Activated T-helper 2 cell treated with anti-CD3 and anti-CD28 coated beads, Interferon-gamma antibody, Interleukin-2, Interleukin-4, amounts not matched to agents 10 μg/mL and 5 μg/mL and 100 μg/mL, durations not matched to agents 14 hours and 24 hours and 36 hours (primary cell): ENCODE measurements around the gene ATP8B1. TPM values are rescaled to one million over a fixed set of nuclear protein-coding genes. Genes with fewer than 3 reads are reported as not detected.
A peak's percentile ranks its signal among the peaks of the same experiment; 100 is the strongest.
"Not testable (repeated sequence)": the region's sequence is repeated elsewhere in the genome, so short reads cannot be mapped to it uniquely, and the experiment has no call there.

Experiments used
- DNase-seq: peaks from one replicate; pipeline ENCODE4 v3.0.0; 2021; ENCODE audit warnings: low spot score
- H3K27ac Mint-ChIP-seq: one replicate; pipeline ENCODE4 v1.8.0; 2021; ENCODE audit warnings: mixed read lengths
- H3K27me3 Mint-ChIP-seq: one replicate; pipeline ENCODE4 v1.8.0; 2021; ENCODE audit warnings: low read depth, mixed read lengths
- H3K36me3 Mint-ChIP-seq: one replicate; pipeline ENCODE4 v1.8.0; 2021; ENCODE audit warnings: low read depth, mixed read lengths
- H3K4me1 Mint-ChIP-seq: one replicate; pipeline ENCODE4 v1.8.0; 2021; ENCODE audit warnings: low read depth, mixed read lengths
- H3K4me3 Mint-ChIP-seq: one replicate; pipeline ENCODE4 v1.8.0; 2021; ENCODE audit warnings: low read depth, mild to moderate bottlenecking, moderate library complexity, mixed read lengths
- H3K9me3 Mint-ChIP-seq: one replicate; pipeline ENCODE4 v1.8.0; 2021; ENCODE audit warnings: mixed read lengths
- intact Hi-C: fragments of 100-400 bp; cut with micrococcal nuclease; formaldehyde crosslinking; loops from one replicate; pipeline ENCODE4 v1.15.1; 2023
- total RNA-seq: library from RNA; stranded (reverse); gene quantifications from 2 replicates; pipeline ENCODE4 v1.2.3, GENCODE V29; 2022

Gene ATP8B1
- not detected in 2 replicates for total RNA-seq

DNA sequence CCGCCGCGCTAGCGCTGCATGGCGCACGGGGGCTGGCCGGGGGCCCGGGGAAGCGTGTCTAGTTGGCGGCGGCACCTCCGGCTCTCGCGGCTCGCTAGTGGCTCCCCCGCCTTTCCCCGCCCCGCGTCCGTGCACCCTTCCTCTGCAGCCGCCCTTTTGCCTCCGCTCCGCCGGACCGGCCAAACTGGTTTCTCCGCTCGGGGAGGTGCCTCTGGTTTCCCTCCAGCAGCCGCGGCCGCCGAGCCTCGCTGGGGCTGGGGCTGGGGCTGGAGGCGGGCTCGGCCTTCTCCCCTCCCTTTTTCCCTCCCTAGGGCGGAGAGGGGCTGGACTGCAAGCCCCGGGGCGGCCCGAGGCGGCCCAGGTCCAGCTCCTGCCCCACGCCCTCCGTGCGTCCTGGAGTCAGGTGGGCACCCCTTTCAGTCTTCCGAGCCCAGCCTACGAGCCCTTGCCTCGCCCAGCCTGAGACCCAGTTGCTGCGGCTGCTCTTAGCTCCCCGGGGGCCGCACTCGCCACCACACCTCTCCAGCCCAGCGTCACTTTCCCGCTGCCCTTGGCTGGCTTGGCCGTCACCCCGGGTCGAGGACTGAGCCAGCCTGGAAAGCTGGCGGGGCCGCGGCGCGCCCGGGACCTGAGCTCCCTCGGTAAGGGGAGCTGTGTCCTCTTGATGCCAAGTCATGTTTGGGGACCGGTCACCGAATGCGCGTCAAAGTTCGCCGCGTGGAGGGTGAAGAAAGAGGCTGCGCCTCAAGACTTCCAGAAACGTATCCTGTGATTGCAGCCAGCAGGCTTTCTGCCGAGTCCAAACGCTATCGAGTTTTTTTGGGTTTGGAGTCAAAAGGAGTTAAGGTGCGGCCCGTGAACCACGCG, at the start of gene ATP8B1:
TSS of gene ATP8B1 (minus strand) at position 213 of the 867 bp plus-strand sequence. CDS start 71,508 bp downstream, outside the sequence.
- no peak for DNase-seq
- intact Hi-C loops = loop anchor here (5.0 kb wide), 1 partner anchor 371 kb away; no protein-coding TSS in a partner anchor
- Mint-ChIP-seq H3K27me3 (peaks cover 52% of the 10 kb centered on the region), H3K4me3 (peak within 1 kb of the TSS; percentile 37), H3K9me3 (no peaks in the 10 kb centered on the region), H3K4me1 (peaks cover 3% of the 10 kb centered on the region), H3K27ac (no peak within 1 kb of the TSS), H3K36me3 (no peaks in the 10 kb centered on the region)

GRCh38 chr18:57850063-57850462, 46.9 kb upstream of the ATP8B1 start:
- H3K4me3 Mint-ChIP-seq = no peak overlapping the region
- DNase-seq = no peak
- peaks cover 20% of the 10 kb centered on the region for H3K27me3 Mint-ChIP-seq
- H3K4me1 Mint-ChIP-seq = no peaks in the 10 kb centered on the region
- no peaks in the 10 kb centered on the region for H3K36me3 Mint-ChIP-seq
- H3K9me3 Mint-ChIP-seq = no peaks in the 10 kb centered on the region
- no peak overlapping the region for H3K27ac Mint-ChIP-seq
- intact Hi-C loops = no loop called here

DNA sequence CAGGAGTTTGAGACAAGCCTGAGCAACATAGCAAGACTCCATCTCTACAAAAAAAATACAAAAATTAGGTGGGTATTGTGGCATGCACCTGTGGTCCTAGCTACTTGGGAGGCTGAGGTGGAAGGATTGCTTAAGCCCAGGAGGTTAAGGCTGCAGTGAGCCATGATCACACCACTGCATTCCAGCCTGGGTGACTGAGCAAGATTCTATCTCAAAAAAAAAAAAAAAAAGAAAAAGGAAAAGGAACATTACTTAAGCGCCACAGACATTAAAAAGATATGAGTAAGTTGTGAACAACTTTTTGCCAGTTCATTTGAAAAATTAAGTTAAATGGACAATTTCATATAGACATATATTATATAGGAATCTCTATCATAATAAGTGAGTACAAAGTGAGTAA, 45.3 kb upstream of the ATP8B1 start:
- intact Hi-C loops, DNase-seq, H3K27ac Mint-ChIP-seq, H3K36me3 Mint-ChIP-seq, H3K9me3 Mint-ChIP-seq, H3K4me3 Mint-ChIP-seq, H3K4me1 Mint-ChIP-seq: not testable (repeated sequence)
- H3K27me3 Mint-ChIP-seq = peaks cover 31% of the 10 kb centered on the region

GRCh38 chr18:57847431-57847830, 44.3 kb upstream of the ATP8B1 start:
- H3K27me3 Mint-ChIP-seq = peaks cover 38% of the 10 kb centered on the region
- DNase-seq, intact Hi-C loops, H3K36me3 Mint-ChIP-seq, H3K9me3 Mint-ChIP-seq, H3K27ac Mint-ChIP-seq, H3K4me1 Mint-ChIP-seq, H3K4me3 Mint-ChIP-seq: not testable (repeated sequence)

GRCh38 chr18:57846258-57846657, 43.1 kb upstream of the ATP8B1 start:
- H3K27me3 Mint-ChIP-seq = peaks cover 44% of the 10 kb centered on the region
- DNase-seq = no peak
- no peak overlapping the region for H3K4me3 Mint-ChIP-seq
- H3K4me1 Mint-ChIP-seq = peaks cover 10% of the 10 kb centered on the region
- H3K36me3 Mint-ChIP-seq = no peaks in the 10 kb centered on the region
- H3K9me3 Mint-ChIP-seq = no peaks in the 10 kb centered on the region
- intact Hi-C loops = no loop called here
- H3K27ac Mint-ChIP-seq = no peak overlapping the region

- H3K4me1 Mint-ChIP-seq = peaks cover 12% of the 10 kb centered on the region
- H3K9me3 Mint-ChIP-seq = no peaks in the 10 kb centered on the region
- H3K27me3 Mint-ChIP-seq = peaks cover 44% of the 10 kb centered on the region
- H3K4me3 Mint-ChIP-seq = no peak overlapping the region
- intact Hi-C loops = no loop called here
- no peak for DNase-seq
- no peaks in the 10 kb centered on the region for H3K36me3 Mint-ChIP-seq
- no peak overlapping the region for H3K27ac Mint-ChIP-seq
These were observed 42.5 kb upstream of the ATP8B1 start for GRCh38 chr18:57845605-57846074.

GRCh38 chr18:57844319-57844718, 41.2 kb upstream of the ATP8B1 start:
- H3K27ac Mint-ChIP-seq = no peak overlapping the region
- H3K4me1 Mint-ChIP-seq = peaks cover 12% of the 10 kb centered on the region
- H3K36me3 Mint-ChIP-seq = no peaks in the 10 kb centered on the region
- intact Hi-C loops = loop anchor here (5.0 kb wide), 1 partner anchor 212 kb away; no protein-coding TSS in a partner anchor
- no peak for DNase-seq
- no peaks in the 10 kb centered on the region for H3K9me3 Mint-ChIP-seq
- H3K4me3 Mint-ChIP-seq = no peak overlapping the region
- peaks cover 42% of the 10 kb centered on the region for H3K27me3 Mint-ChIP-seq

GRCh38 chr18:57843386-57843785, 40.3 kb upstream of the ATP8B1 start:
- peaks cover 41% of the 10 kb centered on the region for H3K27me3 Mint-ChIP-seq
- H3K4me3 Mint-ChIP-seq = no peak overlapping the region
- DNase-seq = no peak
- peaks cover 14% of the 10 kb centered on the region for H3K4me1 Mint-ChIP-seq
- peaks cover 7% of the 10 kb centered on the region for H3K9me3 Mint-ChIP-seq
- intact Hi-C loops = loop anchor here (5.0 kb wide), 1 partner anchor 211 kb away; no protein-coding TSS in a partner anchor
- no peak overlapping the region for H3K27ac Mint-ChIP-seq
- no peaks in the 10 kb centered on the region for H3K36me3 Mint-ChIP-seq

- intact Hi-C loops = loop anchor here (1.0 to 5.0 kb wide), 2 partner anchors 8 to 209 kb away; no protein-coding TSS in a partner anchor
- no peak for DNase-seq
- Mint-ChIP-seq H3K4me1 (peaks cover 21% of the 10 kb centered on the region), H3K36me3 (peaks cover 2% of the 10 kb centered on the region), H3K4me3 (no peak overlapping the region), H3K27me3 (peaks cover 45% of the 10 kb centered on the region), H3K9me3 (peaks cover 20% of the 10 kb centered on the region), H3K27ac (no peak overlapping the region)
These were observed 38.5 kb upstream of the ATP8B1 start for GRCh38 chr18:57841568-57841967.

GRCh38 chr18:57839942-57840381, 36.8 kb upstream of the ATP8B1 start:
- intact Hi-C loops = loop anchor here (5.0 kb wide), 3 partner anchors 88 to 1302 kb away; no protein-coding TSS in a partner anchor
- Mint-ChIP-seq H3K27me3 (peaks cover 47% of the 10 kb centered on the region), H3K27ac (no peak overlapping the region), H3K4me3 (no peak overlapping the region), H3K4me1 (peaks cover 21% of the 10 kb centered on the region), H3K36me3 (peaks cover 3% of the 10 kb centered on the region), H3K9me3 (peaks cover 21% of the 10 kb centered on the region)
- DNase-seq = no peak

DNA sequence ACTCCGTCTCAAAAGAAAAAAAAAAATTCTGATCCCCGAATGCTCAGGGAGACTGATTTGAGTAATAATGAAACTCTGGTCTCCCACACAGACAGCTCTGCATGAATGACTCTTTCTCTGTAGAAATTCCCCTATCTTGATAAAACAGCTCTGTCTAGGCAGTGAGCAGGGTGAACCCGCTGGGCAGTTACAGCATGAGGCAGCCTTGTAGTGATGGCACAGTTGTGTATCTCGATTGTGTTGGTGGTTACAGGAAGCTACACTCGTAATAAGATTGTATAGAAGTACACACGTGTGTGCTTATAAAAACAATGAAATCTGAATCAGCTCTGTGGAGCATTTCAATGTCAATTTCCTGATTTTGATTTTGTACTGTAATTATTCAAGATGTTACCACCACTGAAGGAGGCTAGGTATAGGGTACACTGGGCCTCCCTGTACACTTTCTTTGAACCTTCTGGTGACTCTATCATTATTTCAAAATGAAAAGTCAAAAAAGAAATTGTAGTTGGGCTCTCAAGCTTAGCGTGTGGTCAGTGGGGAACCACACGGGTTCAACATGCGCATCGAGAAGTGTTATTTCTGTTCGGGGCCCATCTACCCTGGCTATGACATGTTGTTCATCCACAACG, 34.9 kb upstream of the ATP8B1 start:
- peak; percentile 17 for DNase-seq
- no peak overlapping the region for H3K4me3 Mint-ChIP-seq
- intact Hi-C loops = loop anchor here (5.0 kb wide), 2 partner anchors 86 to 1304 kb away; no protein-coding TSS in a partner anchor

GRCh38 chr18:57836557-57836956, 33.4 kb upstream of the ATP8B1 start:
- no peak for DNase-seq
- Mint-ChIP-seq H3K36me3 (peaks cover 3% of the 10 kb centered on the region), H3K27ac (no peak overlapping the region), H3K9me3 (peaks cover 33% of the 10 kb centered on the region), H3K27me3 (peaks cover 24% of the 10 kb centered on the region), H3K4me1 (peaks cover 27% of the 10 kb centered on the region), H3K4me3 (no peak overlapping the region)
- intact Hi-C loops = loop anchor here (5.0 kb wide), 2 partner anchors 84 to 1306 kb away; no protein-coding TSS in a partner anchor

More for the DNA sequence above, 34.9 kb upstream of the ATP8B1 start:
- Mint-ChIP-seq H3K9me3 (peaks cover 21% of the 10 kb centered on the region), H3K4me1 (peaks cover 28% of the 10 kb centered on the region), H3K27me3 (peaks cover 32% of the 10 kb centered on the region), H3K27ac (no peak overlapping the region), H3K36me3 (peaks cover 3% of the 10 kb centered on the region)
